Parathyroid adenoma (tissue), 2 donors: ENCODE data around the gene MAN1A1.

Experiments
- H2AFZ ChIP-seq: fragments of 300-600 bp; sonication (generic); one replicate; pipeline ENCODE4 v1.7.0; 2017; ENCODE audit warnings: antibody characterized with exemption, mild to moderate bottlenecking
- H3K27ac ChIP-seq: fragments of 300-600 bp; sonication (generic); one replicate; pipeline ENCODE4 v1.7.0; 2017
- H3K27me3 ChIP-seq: fragments of 300-600 bp; sonication (generic); one replicate; pipeline ENCODE4 v1.7.0; 2017; ENCODE audit warnings: low read length; ENCODE audit not compliant: control insufficient read depth, insufficient read depth
- H3K36me3 ChIP-seq: fragments of 300-600 bp; sonication (generic); one replicate; pipeline ENCODE4 v1.7.0; 2017; ENCODE audit warnings: low read length; ENCODE audit not compliant: control insufficient read depth, insufficient read depth
- H3K4me1 ChIP-seq: fragments of 300-600 bp; sonication (generic); one replicate; pipeline ENCODE4 v1.7.0; 2017; ENCODE audit warnings: control low read depth
- H3K4me2 ChIP-seq: fragments of 300-600 bp; sonication (generic); one replicate; pipeline ENCODE4 v1.7.0; 2017; ENCODE audit warnings: low read length
- H3K4me3 ChIP-seq: fragments of 300-600 bp; sonication (generic); one replicate; pipeline ENCODE4 v1.7.0; 2017; ENCODE audit warnings: low read depth, low read length
- H3K79me2 ChIP-seq: fragments of 300-600 bp; sonication (generic); one replicate; pipeline ENCODE4 v1.7.0; 2017; ENCODE audit warnings: control low read depth
- H3K9ac ChIP-seq: fragments of 300-600 bp; sonication (generic); one replicate; pipeline ENCODE4 v1.7.0; 2017; ENCODE audit warnings: mild to moderate bottlenecking
- H3K9me3 ChIP-seq: fragments of 300-600 bp; sonication (generic); one replicate; pipeline ENCODE4 v1.7.0; 2017; ENCODE audit warnings: low read length; ENCODE audit not compliant: control insufficient read depth
- CTCF ChIP-seq: fragments of 300-600 bp; sonication (generic); IDR thresholded peaks from one replicate; pipeline ENCODE4 v1.7.0; 2017; ENCODE audit warnings: antibody characterized with exemption, mild to moderate bottlenecking
- donor health status: primary hyperparathyroidism.

Gene MAN1A1

GRCh38 chr6:119308048-119308570 lies 41.5 kb downstream of the MAN1A1 start:
- Histone ChIP-seq H2AFZ (no peak overlapping the region), H3K4me3 (no peak overlapping the region), H3K79me2 (no peaks in the 10 kb centered on the region), H3K27me3 (no peaks in the 10 kb centered on the region), H3K27ac (no peak overlapping the region), H3K36me3 (no peaks in the 10 kb centered on the region), H3K9ac (no peak overlapping the region), H3K4me2 (no peak overlapping the region), H3K9me3 (no peaks in the 10 kb centered on the region), H3K4me1 (peaks cover 12% of the 10 kb centered on the region)
- no peak for TF ChIP-seq CTCF

- no peak overlapping the region for H3K27ac ChIP-seq
- H3K4me1 ChIP-seq = peaks cover 12% of the 10 kb centered on the region
- no peaks in the 10 kb centered on the region for H3K27me3 ChIP-seq
- no peaks in the 10 kb centered on the region for H3K9me3 ChIP-seq
- no peak overlapping the region for H3K4me3 ChIP-seq
- no peak overlapping the region for H3K9ac ChIP-seq
- no peak for TF ChIP-seq CTCF
- no peak overlapping the region for H2AFZ ChIP-seq
- no peak overlapping the region for H3K4me2 ChIP-seq
- H3K79me2 ChIP-seq = no peaks in the 10 kb centered on the region
- H3K36me3 ChIP-seq = no peaks in the 10 kb centered on the region
Measured at GRCh38 chr6:119307056-119307455, 42.5 kb downstream of the MAN1A1 start.

GRCh38 chr6:119306396-119306968 lies 43.1 kb downstream of the MAN1A1 start:
- H3K79me2 ChIP-seq = no peaks in the 10 kb centered on the region
- no peaks in the 10 kb centered on the region for H3K9me3 ChIP-seq
- H3K36me3 ChIP-seq = no peaks in the 10 kb centered on the region
- no peak overlapping the region for H3K4me3 ChIP-seq
- H3K4me1 ChIP-seq = peaks cover 12% of the 10 kb centered on the region
- no peak overlapping the region for H3K9ac ChIP-seq
- no peak overlapping the region for H3K27ac ChIP-seq
- H2AFZ ChIP-seq = no peak overlapping the region
- no peaks in the 10 kb centered on the region for H3K27me3 ChIP-seq
- no peak for TF ChIP-seq CTCF
- H3K4me2 ChIP-seq = no peak overlapping the region

GRCh38 chr6:119303164-119303887 lies 46.2 kb downstream of the MAN1A1 start:
- Histone ChIP-seq H3K36me3 (no peaks in the 10 kb centered on the region), H3K79me2 (no peaks in the 10 kb centered on the region), H2AFZ (peak overlapping the region; percentile 67), H3K4me3 (no peak overlapping the region), H3K9me3 (no peaks in the 10 kb centered on the region), H3K27me3 (no peaks in the 10 kb centered on the region), H3K27ac (peak overlapping the region; percentile 9), H3K9ac (no peak overlapping the region), H3K4me1 (peaks cover 12% of the 10 kb centered on the region), H3K4me2 (peak overlapping the region; percentile 57)
- no peak for TF ChIP-seq CTCF
